Neural cell (in vitro differentiated cells): ENCODE data around the gene MISFA. TPM values are rescaled to one million over a fixed set of nuclear protein-coding genes. Genes with fewer than 3 reads are reported as not detected.

ENCODE experiments used
- H2AFZ ChIP-seq: fragments of 200-600, 300-800 bp; sonication (generic), shearing (Covaris generic); 2 replicates; pipeline ENCODE4 v1.6.0; 2014; ENCODE audit warnings: low read depth, mild to moderate bottlenecking, antibody characterized with exemption, low read length, moderate library complexity
- H3F3A ChIP-seq: fragments of 200-600 bp; shearing (Covaris generic); 2 replicates; pipeline ENCODE4 v1.6.1; 2016; ENCODE audit warnings: mild to moderate bottlenecking, moderate library complexity, mixed read lengths, antibody characterized with exemption, low read length; ENCODE audit not compliant: insufficient read depth, poor library complexity, severe bottlenecking
- H3K27ac ChIP-seq: fragments of 200-600, 300-800 bp; sonication (generic), shearing (Covaris generic); 2 replicates; pipeline ENCODE4 v1.5.1; 2014; ENCODE audit warnings: mild to moderate bottlenecking, low read length, moderate library complexity
- H3K27me3 ChIP-seq: fragments of 300-800, 200-600 bp; sonication (generic), shearing (Covaris generic); 2 replicates; pipeline ENCODE4 v1.6.0; 2014; ENCODE audit warnings: mild to moderate bottlenecking, low read depth, low read length, moderate library complexity; ENCODE audit not compliant: insufficient read depth
- H3K36me3 ChIP-seq: fragments of 300-800, 200-600 bp; sonication (generic), shearing (Covaris generic); 2 replicates; pipeline ENCODE4 v1.5.1; 2014; ENCODE audit warnings: mild to moderate bottlenecking, antibody characterized with exemption, low read length, moderate library complexity; ENCODE audit not compliant: insufficient read depth
- H3K4me2 ChIP-seq: fragments of 300-800, 200-600 bp; sonication (generic), shearing (Covaris generic); 2 replicates; pipeline ENCODE4 v1.6.0; 2014; ENCODE audit warnings: mild to moderate bottlenecking, low read length
- H3K4me3 ChIP-seq: fragments of 300-800, 200-600 bp; sonication (generic), shearing (Covaris generic); 2 replicates; pipeline ENCODE4 v1.5.1; 2014; ENCODE audit warnings: mild to moderate bottlenecking, low read length, moderate library complexity
- H3K79me2 ChIP-seq: fragments of 200-600 bp; shearing (Covaris generic); replicated peaks from 2 replicates; pipeline ENCODE4 v1.6.0; 2014; ENCODE audit warnings: mild to moderate bottlenecking, low read length, moderate library complexity; ENCODE audit not compliant: insufficient read depth
- H3K9ac ChIP-seq: fragments of 300-800, 200-600 bp; sonication (generic), shearing (Covaris generic); 2 replicates; pipeline ENCODE4 v1.6.1; 2016; ENCODE audit warnings: mild to moderate bottlenecking, low read length, mixed read lengths
- H3K9me2 ChIP-seq: fragments of 200-600 bp; shearing (Covaris generic); 2 replicates; pipeline ENCODE4 v1.6.1; 2016; ENCODE audit warnings: mild to moderate bottlenecking, low read length, mixed read lengths; ENCODE audit not compliant: insufficient read depth
- H3K9me3 ChIP-seq: fragments of 200-600, 300-800 bp; sonication (generic), shearing (Covaris generic); 2 replicates; pipeline ENCODE4 v1.6.1; 2016; ENCODE audit warnings: mild to moderate bottlenecking, mixed run types, low read length, moderate library complexity, mixed read lengths
- H4K20me1 ChIP-seq: fragments of 200-600 bp; shearing (Covaris generic); 2 replicates; pipeline ENCODE4 v1.6.1; 2016; ENCODE audit warnings: mild to moderate bottlenecking, mixed run types; ENCODE audit not compliant: insufficient read depth
- CTCF ChIP-seq: fragments of 450-650 bp; IDR thresholded peaks from 2 replicates; pipeline ENCODE4 v1.5.1; 2014; ENCODE audit warnings: antibody characterized with exemption, mild to moderate bottlenecking, moderate library complexity; ENCODE audit not compliant: poor library complexity, severe bottlenecking
- EP300 ChIP-seq: fragments of 450-650 bp; conservative IDR thresholded peaks from 2 replicates; pipeline ENCODE4 v1.6.1; 2014; ENCODE audit warnings: antibody characterized with exemption, mild to moderate bottlenecking, moderate library complexity; ENCODE audit not compliant: poor library complexity, severe bottlenecking
- EZH2 ChIP-seq: fragments of 200-600, 300-800 bp; shearing (Covaris generic), sonication (generic); IDR thresholded peaks from 2 replicates; pipeline ENCODE4 v1.6.1; 2014; ENCODE audit warnings: antibody characterized with exemption, low read length, borderline replicate concordance, mild to moderate bottlenecking; ENCODE audit not compliant: insufficient read depth, poor library complexity, severe bottlenecking
- MXI1 ChIP-seq: fragments of 450-650 bp; conservative IDR thresholded peaks from 2 replicates; pipeline ENCODE4 v1.6.1; 2014; ENCODE audit warnings: antibody characterized with exemption, mild to moderate bottlenecking; ENCODE audit not compliant: poor library complexity, severe bottlenecking
- POLR2AphosphoS5 ChIP-seq: IDR thresholded peaks from 2 replicates; pipeline ENCODE4 v1.6.1; 2012
- RAD21 ChIP-seq: fragments of 450-650 bp; conservative IDR thresholded peaks from 2 replicates; pipeline ENCODE4 v1.6.1; 2014; ENCODE audit warnings: antibody characterized with exemption, mild to moderate bottlenecking, moderate library complexity
- REST ChIP-seq: IDR thresholded peaks from 2 replicates; pipeline ENCODE4 v1.6.1; 2012; ENCODE audit warnings: borderline replicate concordance
- SMC3 ChIP-seq: fragments of 450-650 bp; conservative IDR thresholded peaks from 2 replicates; pipeline ENCODE4 v1.6.1; 2014; ENCODE audit warnings: antibody characterized with exemption, mild to moderate bottlenecking, moderate library complexity; ENCODE audit not compliant: poor library complexity
- TAF1 ChIP-seq: IDR thresholded peaks from 2 replicates; pipeline ENCODE4 v1.6.1; 2012; ENCODE audit warnings: low read depth
- polyA plus RNA-seq: library from polyadenylated mRNA; depleted of rRNA; stranded (reverse); fragments of >200 nt; gene quantifications from 2 replicates; pipeline ENCODE4 v1.2.3, GENCODE V29; 2014

Gene MISFA
- polyA plus RNA-seq, 1 donor from 2014 or later, result 6.0 TPM

GRCh38 chr11:18580113-18580766 lies 19.3 kb upstream of the MISFA start:
- Histone ChIP-seq H3K4me3 (no peak overlapping the region), H2AFZ (no peak overlapping the region), H3K9me3 (no peaks in the 10 kb centered on the region), H3F3A (no peaks in the 10 kb centered on the region), H3K79me2 (no peaks in the 10 kb centered on the region), H3K9me2 (no peaks in the 10 kb centered on the region), H3K36me3 (no peaks in the 10 kb centered on the region), H3K4me2 (no peak overlapping the region), H3K9ac (no peak overlapping the region), H3K27ac (no peak overlapping the region), H4K20me1 (no peaks in the 10 kb centered on the region), H3K27me3 (no peaks in the 10 kb centered on the region)
- TF ChIP-seq POLR2AphosphoS5, result no peak
- no peak for TF ChIP-seq TAF1
- TF ChIP-seq RAD21, result no peak
- no peak for TF ChIP-seq SMC3
- TF ChIP-seq CTCF, result no peak
- no peak for TF ChIP-seq REST
- no peak for TF ChIP-seq EP300
- TF ChIP-seq EZH2, result no peak
- TF ChIP-seq MXI1, result no peak

GRCh38 chr11:18581825-18582224 lies 17.8 kb upstream of the MISFA start:
- no peaks in the 10 kb centered on the region for H3K9me2 ChIP-seq
- no peak overlapping the region for H3K4me3 ChIP-seq
- no peak overlapping the region for H3K27ac ChIP-seq
- no peaks in the 10 kb centered on the region for H3K9me3 ChIP-seq
- no peaks in the 10 kb centered on the region for H4K20me1 ChIP-seq
- no peaks in the 10 kb centered on the region for H3K79me2 ChIP-seq
- no peak overlapping the region for H3K9ac ChIP-seq
- no peaks in the 10 kb centered on the region for H3K27me3 ChIP-seq
- TF ChIP-seq MXI1 (no peak), POLR2AphosphoS5 (no peak), REST (no peak), TAF1 (no peak), CTCF (no peak), EZH2 (no peak), SMC3 (no peak), RAD21 (no peak), EP300 (no peak)
- H2AFZ ChIP-seq, result no peak overlapping the region
- H3K36me3 ChIP-seq, result no peaks in the 10 kb centered on the region
- no peaks in the 10 kb centered on the region for H3F3A ChIP-seq
- H3K4me2 ChIP-seq, result no peak overlapping the region
